ENCODE results near the gene VPS29.
A peak's percentile ranks its signal among the peaks of the same experiment; 100 is the strongest.
"Not testable (repeated sequence)": the region's sequence is repeated elsewhere in the genome, so short reads cannot be mapped to it uniquely, and the experiment has no call there.

VPS29 gene

DNA sequence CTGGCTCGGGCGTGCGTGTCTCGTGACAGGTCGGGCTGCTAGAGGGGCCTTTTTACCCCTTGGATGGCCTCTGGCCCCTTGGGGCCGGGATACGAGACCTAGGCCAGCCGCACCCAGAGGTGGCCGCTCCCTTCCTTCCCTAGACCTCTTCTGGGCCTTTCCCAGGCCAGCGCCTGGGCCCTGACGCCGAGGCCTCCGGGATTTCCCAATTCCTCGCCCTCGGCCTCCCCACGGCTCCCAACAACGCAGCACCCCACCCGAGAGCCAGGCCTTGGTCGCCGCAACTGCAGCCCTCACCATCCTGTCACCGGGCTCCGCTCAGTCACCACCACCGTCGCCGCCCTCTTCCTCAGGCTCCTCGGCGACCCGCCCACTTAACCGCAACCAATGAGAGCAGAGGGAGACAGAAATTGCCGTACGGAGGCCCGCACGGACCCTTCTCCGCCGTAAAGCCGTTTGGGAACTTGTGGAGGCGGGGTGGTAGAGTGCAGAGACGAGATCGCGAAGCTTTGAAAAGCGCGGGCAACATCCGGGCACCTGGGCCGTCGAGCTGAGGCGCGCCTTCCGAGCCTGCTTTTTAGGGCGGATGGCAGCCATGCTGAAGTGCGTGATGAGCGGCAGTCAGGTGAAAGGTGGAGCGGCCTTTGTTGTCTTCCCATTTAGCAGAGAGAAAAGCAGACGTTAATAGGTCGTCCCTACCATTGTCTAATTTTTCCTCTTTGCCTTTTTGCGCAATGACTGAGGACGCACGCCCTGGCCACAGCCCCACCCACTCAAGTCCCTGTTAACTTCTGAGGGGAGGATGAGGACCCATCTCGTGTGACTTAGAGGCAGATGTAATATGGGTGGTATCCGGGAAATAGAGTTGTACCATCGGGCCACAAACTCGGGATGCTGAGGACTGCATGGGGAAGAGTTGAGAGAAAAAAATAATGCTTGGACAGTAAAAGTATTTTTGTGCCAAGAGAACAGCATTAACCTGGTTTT lies at the start of gene VPS29, which contains the start of gene RAD9B:
Gene VPS29 (minus strand): TSS at position 360 of the 987 bp plus-strand sequence. CDS start 60 bp downstream, at position 300.
Gene RAD9B (plus strand): TSS at position 580 of the 987 bp plus-strand sequence. CDS start 7 bp downstream, at position 587.
- peak; percentile 91 for DNase-seq (ENCODE audit: low spot score)

- DNase-seq (ENCODE audit: low spot score) = no peak
These were observed 49.1 kb upstream of the VPS29 start for GRCh38 chr12:110550981-110551380.

- DNase-seq (ENCODE audit: low spot score) = no peak
These were observed 47.8 kb upstream of the VPS29 start for GRCh38 chr12:110549716-110550115.

DNA sequence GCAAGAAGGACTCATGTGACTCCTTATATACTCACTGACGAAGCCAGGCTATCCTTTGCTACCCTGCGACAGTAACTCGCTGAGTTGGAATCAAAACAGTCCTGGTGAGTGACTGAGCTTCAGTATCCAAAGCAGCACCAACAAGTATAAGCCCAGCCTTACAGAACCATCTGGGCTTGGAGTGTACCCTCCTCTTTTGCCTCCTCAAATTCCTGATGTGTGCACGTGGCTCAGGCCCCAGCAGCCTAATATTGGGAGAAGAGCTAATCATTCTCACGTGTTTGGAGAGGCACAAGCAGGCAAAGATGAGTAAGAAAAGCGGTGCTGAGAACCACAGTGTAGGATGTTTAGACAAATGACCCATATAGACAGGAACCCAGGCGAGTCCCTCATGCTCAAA lies 46.8 kb upstream of the VPS29 start:
- DNase-seq (ENCODE audit: low spot score) = no peak

GRCh38 chr12:110547090-110547489 lies 45.2 kb upstream of the VPS29 start:
- no peak for DNase-seq (ENCODE audit: low spot score)

GRCh38 chr12:110546339-110546738 lies 44.4 kb upstream of the VPS29 start:
- DNase-seq (ENCODE audit: low spot score) = peak; percentile 49

- DNase-seq (ENCODE audit: low spot score) = no peak
These were observed 43.9 kb upstream of the VPS29 start for GRCh38 chr12:110545812-110546211.

DNA sequence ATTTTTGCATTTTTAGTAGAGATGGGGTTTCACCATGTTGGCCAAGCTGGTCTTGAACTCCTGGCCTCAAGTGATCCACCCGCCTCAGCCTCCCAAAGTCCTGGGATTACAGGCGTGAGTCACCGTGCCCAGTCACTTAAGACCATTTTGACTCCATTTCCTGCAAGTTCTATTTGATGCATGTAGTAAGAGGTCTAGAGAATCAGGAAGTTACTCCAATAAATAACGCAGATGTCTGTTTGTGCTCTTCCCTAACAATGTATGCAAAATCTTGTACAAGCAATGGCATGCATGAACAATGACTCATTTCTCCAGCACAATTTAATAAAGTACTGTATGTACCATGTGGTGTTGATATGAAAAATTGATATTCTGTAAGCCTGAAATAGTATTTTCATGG lies 43.3 kb upstream of the VPS29 start:
- not testable (repeated sequence) for DNase-seq (ENCODE audit: low spot score)

DNA sequence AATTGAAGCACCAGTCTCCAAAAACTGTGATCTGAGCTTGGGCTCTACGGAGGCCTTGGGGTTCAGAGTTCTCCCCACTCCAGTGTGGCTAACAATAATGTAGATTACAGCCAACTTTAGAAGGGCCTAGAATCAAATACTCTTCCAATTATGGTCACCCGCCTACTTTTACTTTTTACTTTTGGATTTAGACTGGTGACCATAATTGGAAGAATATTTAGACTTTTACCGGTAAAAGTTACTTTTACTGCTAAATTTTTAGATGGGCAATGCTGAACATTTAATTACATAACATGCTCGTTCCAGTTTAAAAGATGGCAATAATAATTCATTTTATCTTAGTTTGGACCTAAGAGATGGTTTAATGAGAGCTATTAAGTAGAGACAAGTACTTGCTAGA lies 42.1 kb upstream of the VPS29 start:
- no peak for DNase-seq (ENCODE audit: low spot score)

GRCh38 chr12:110543252-110543959 lies 41.5 kb upstream of the VPS29 start:
- peak; percentile 39 for DNase-seq (ENCODE audit: low spot score)

DNA sequence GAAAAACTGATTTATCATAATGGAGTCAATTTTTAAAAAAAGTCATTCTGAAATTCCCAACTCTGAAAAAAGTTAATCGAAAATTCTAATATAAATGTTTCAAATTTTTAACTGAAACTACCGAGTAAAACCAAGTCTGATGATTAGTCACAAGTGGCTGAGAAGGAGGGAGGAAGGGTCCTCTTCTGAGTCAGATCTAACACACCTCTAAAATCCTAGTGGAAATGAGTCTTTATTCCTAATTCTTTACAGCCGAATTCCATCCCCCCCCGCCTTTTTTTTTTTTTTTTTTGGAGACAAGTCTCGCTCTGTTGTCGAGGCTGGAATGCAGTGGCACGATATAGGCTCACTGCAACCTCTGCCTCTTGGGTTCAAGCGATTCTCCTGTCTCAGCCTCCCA lies 38.1 kb upstream of the VPS29 start:
- DNase-seq (ENCODE audit: low spot score) = no peak

GRCh38 chr12:110538869-110539622 lies 37.1 kb upstream of the VPS29 start:
- no peak for DNase-seq (ENCODE audit: low spot score)

- no peak for DNase-seq (ENCODE audit: low spot score)
These were observed 35.9 kb upstream of the VPS29 start for GRCh38 chr12:110537605-110538409.

DNA sequence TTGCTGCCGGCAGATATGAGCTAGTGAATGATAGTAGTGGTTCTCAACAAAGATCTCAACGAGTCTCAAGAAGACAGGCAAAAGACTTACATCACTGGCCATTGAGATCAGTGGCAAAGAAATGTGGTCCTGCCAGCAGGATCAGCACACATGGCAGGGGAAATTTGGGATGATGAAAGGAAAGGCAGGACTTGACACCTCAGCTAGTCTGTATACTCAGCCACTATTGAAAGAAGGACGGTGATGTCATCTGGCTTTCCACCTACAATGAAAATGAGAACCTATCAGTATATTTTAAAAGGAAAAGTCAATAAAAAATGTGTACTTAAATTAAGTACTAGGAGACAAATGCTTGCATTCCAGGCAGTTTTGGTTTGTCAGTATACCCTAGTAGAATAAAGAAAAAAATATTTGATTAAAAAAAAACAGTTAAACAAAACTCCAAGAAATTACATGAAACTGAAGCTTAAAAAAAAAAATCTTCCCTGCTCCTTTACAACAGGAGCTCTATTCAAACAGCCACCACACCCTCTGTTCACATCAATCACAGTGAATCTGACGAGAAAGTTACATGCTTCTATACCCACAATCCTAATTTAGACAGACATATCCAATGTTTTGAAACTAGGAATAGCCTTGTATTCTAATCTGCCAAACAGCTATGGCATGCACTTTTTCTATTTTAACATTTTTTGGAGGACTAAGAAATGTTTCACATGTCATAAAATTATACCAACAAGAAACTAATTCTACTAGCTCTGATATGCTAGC lies 35.1 kb upstream of the VPS29 start:
- DNase-seq (ENCODE audit: low spot score) = no peak

DNA sequence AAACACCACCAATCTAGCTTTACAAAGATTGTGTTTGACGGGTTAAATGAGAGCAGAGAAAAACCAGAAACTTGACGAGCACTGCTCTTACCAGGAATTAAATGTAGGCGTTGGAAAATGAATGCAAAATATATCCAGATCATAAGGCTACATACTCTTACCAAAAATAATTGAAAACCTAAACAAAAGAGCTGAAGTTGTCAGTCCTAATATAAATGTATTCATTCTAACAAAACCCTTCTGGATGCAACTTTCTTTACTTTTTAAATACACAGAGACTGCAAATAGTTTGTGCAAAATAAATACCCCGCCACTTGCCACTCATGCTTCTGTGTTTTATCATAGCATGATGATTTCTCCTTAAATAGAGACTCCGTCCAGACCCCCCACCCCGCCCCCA lies 32.9 kb upstream of the VPS29 start:
- no peak for DNase-seq (ENCODE audit: low spot score)

DNA sequence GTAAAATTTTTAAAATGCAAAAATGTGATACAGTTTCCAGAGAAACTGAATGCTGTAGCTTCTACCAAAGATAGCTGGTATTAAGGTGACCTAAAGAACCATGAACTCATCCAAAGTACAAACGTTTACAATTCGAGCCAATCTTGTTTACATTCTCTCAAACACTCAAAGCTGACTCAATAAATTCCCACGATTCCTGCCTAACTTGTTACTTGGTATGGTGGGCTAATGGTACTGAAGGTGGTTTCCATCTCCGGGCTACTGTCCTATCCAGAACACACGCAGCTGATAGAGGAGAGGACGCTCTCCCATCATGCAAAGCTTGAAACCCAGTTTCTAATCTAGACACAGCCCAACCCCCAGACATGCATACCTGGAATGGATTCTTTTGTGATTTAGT lies 31.7 kb upstream of the VPS29 start:
- DNase-seq (ENCODE audit: low spot score) = peak; percentile 31

GRCh38 chr12:110532644-110533043 lies 30.7 kb upstream of the VPS29 start:
- DNase-seq (ENCODE audit: low spot score) = no peak

GRCh38 chr12:110531741-110532333 lies 29.9 kb upstream of the VPS29 start:
- no peak for DNase-seq (ENCODE audit: low spot score)

- no peak for DNase-seq (ENCODE audit: low spot score)
These were observed 28.6 kb upstream of the VPS29 start for GRCh38 chr12:110530511-110530910.

- no peak for DNase-seq (ENCODE audit: low spot score)
These were observed 26.4 kb upstream of the VPS29 start for GRCh38 chr12:110528277-110528839.
